BLaER1 (cell line): Measurements from ENCODE around the gene IGLL5.

Experiments used
- H3K27ac ChIP-seq: shearing (Covaris generic); formaldehyde crosslinking; 2 replicates; pipeline ENCODE4 v1.8.1; 2022
- H3K27me3 ChIP-seq: shearing (Covaris generic); formaldehyde crosslinking; 2 replicates; pipeline ENCODE4 v1.8.1; 2022
- H3K36me3 ChIP-seq: shearing (Covaris generic); formaldehyde crosslinking; 2 replicates; pipeline ENCODE4 v1.8.1; 2022
- H3K4me1 ChIP-seq: shearing (Covaris generic); formaldehyde crosslinking; 2 replicates; pipeline ENCODE4 v1.8.1; 2022
- H3K4me2 ChIP-seq: shearing (Covaris generic); formaldehyde crosslinking; 2 replicates; pipeline ENCODE4 v1.8.1; 2022
- H3K4me3 ChIP-seq: shearing (Covaris generic); formaldehyde crosslinking; 2 replicates; pipeline ENCODE4 v1.8.1; 2022
- H3K9ac ChIP-seq: shearing (Covaris generic); formaldehyde crosslinking; 2 replicates; pipeline ENCODE4 v1.8.1; 2022
- H3K9me3 ChIP-seq: shearing (Covaris generic); formaldehyde crosslinking; 2 replicates; pipeline ENCODE4 v1.8.1; 2022
- H4K20me1 ChIP-seq: shearing (Covaris generic); formaldehyde crosslinking; 2 replicates; pipeline ENCODE4 v1.8.1; 2022
- Cebpa-rat ChIP-seq: shearing (Covaris generic); IDR thresholded peaks from 2 replicates; pipeline ENCODE4 v1.8.1; 2022

IGLL5 gene

DNA sequence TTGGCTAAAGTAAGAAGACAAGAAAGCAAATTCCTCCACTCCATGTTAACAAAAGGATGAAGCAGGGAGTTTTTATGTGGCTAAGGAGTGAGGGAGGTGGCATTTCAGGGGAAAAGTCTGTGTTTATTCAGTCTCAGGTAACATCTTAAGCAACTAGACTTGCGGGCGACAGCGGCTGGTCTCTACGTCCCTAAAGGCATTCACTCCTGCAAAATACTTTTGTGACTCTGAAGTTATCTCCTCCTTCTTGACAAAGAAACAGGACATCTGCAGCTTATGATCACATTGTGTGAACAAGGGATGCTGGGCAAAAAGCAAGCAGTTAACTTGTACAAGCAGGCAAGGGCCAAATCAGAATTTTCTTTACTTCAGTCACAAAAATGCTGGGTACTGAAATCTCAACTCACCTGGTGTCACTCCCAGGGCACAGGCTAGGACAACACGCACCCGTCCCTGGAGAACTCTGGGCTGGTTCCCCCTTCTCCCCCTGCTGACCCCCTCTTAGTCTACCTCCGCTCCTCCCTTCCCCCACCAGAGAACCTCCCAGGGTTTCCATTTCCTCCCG is 38.3 kb downstream of the IGLL5 start:
- Histone ChIP-seq H3K4me3 (no peak overlapping the region), H3K27ac (peak overlapping the region; percentile 82), H3K36me3 (no peaks in the 10 kb centered on the region), H3K9me3 (no peaks in the 10 kb centered on the region), H3K4me2 (peak overlapping the region; percentile 88), H3K27me3 (no peaks in the 10 kb centered on the region), H4K20me1 (no peaks in the 10 kb centered on the region), H3K4me1 (peaks cover 97% of the 10 kb centered on the region), H3K9ac (peak overlapping the region; percentile 46; the same call in 1 of the 2 replicates)
- no peak for TF ChIP-seq Cebpa-rat

DNA sequence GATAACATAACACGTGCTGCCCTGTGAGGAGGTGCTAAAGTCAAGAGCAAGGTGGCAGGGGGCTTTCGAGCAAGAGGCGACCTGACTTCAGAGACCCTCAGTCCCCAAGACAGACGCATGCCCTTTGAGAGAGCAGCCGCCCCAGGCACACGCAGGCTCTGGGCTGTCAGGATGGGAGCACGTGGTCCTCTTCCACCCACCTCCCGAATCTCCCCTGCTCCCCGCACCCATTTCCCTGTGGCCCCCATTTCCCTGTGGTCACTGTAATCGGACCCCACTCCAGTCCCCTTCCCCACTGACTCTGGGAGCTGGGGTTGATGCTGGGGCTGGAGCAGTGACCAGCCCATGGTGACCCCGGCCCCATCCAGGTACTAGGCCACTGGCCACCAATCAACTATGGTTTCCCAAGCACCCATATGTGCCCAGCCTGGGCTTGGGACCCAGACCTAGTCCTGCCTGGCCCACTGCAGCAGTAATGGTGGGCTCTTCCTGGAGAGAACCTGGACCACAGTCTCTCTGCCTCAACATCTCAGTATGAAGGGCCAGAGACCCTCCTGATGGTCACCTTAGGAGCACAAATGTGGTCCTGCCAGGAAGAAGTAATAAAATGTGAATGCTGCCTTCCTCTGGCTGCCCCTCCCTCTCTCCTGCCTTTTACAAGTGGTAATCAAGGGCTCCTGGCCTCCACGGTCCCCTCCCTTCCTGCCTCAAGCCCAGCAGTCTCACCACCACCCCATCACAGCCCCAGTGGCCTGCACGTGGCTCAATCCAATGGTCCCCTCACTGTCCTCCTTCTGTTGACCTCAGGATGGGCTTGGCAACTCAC is 39.0 kb downstream of the IGLL5 start:
- Histone ChIP-seq H3K27ac (peak overlapping the region; percentile 82), H3K27me3 (no peaks in the 10 kb centered on the region), H4K20me1 (no peaks in the 10 kb centered on the region), H3K4me3 (no peak overlapping the region), H3K4me2 (peak overlapping the region; percentile 88), H3K9ac (peak overlapping the region; percentile 46; the same call in 1 of the 2 replicates), H3K4me1 (peaks cover 97% of the 10 kb centered on the region), H3K9me3 (no peaks in the 10 kb centered on the region), H3K36me3 (no peaks in the 10 kb centered on the region)
- TF ChIP-seq Cebpa-rat: no peak

- peak overlapping the region; percentile 98 for H3K27ac ChIP-seq
- peak overlapping the region; percentile 87; the same call in 1 of the 2 replicates for H3K9ac ChIP-seq
- H3K9me3 ChIP-seq: no peaks in the 10 kb centered on the region
- no peaks in the 10 kb centered on the region for H4K20me1 ChIP-seq
- TF ChIP-seq Cebpa-rat: no peak
- H3K27me3 ChIP-seq: no peaks in the 10 kb centered on the region
- H3K4me2 ChIP-seq: peak overlapping the region; percentile 88
- H3K4me1 ChIP-seq: peaks cover 97% of the 10 kb centered on the region
- no peak overlapping the region for H3K4me3 ChIP-seq
- H3K36me3 ChIP-seq: no peaks in the 10 kb centered on the region
These were observed 39.7 kb downstream of the IGLL5 start for GRCh38 chr22:22927196-22927887.

GRCh38 chr22:22927888-22928665 is 40.5 kb downstream of the IGLL5 start:
- Histone ChIP-seq H4K20me1 (no peaks in the 10 kb centered on the region), H3K9me3 (no peaks in the 10 kb centered on the region), H3K27me3 (no peaks in the 10 kb centered on the region), H3K36me3 (no peaks in the 10 kb centered on the region), H3K9ac (peak overlapping the region; percentile 87; the same call in 1 of the 2 replicates), H3K4me3 (peak overlapping the region; percentile 43; the same call in 1 of the 2 replicates), H3K27ac (peak overlapping the region; percentile 98), H3K4me1 (peaks cover 97% of the 10 kb centered on the region), H3K4me2 (peak overlapping the region; percentile 88)
- TF ChIP-seq Cebpa-rat: no peak

- Histone ChIP-seq H3K9me3 (no peaks in the 10 kb centered on the region), H3K9ac (peak overlapping the region; percentile 87), H3K4me3 (peak overlapping the region; percentile 43; the same call in 1 of the 2 replicates), H3K4me1 (peaks cover 99% of the 10 kb centered on the region), H3K27me3 (no peaks in the 10 kb centered on the region), H3K27ac (peak overlapping the region; percentile 98), H3K4me2 (peak overlapping the region; percentile 88), H3K36me3 (no peaks in the 10 kb centered on the region), H4K20me1 (no peaks in the 10 kb centered on the region)
- no peak for TF ChIP-seq Cebpa-rat
These were observed 41.2 kb downstream of the IGLL5 start for GRCh38 chr22:22928666-22929380.

DNA sequence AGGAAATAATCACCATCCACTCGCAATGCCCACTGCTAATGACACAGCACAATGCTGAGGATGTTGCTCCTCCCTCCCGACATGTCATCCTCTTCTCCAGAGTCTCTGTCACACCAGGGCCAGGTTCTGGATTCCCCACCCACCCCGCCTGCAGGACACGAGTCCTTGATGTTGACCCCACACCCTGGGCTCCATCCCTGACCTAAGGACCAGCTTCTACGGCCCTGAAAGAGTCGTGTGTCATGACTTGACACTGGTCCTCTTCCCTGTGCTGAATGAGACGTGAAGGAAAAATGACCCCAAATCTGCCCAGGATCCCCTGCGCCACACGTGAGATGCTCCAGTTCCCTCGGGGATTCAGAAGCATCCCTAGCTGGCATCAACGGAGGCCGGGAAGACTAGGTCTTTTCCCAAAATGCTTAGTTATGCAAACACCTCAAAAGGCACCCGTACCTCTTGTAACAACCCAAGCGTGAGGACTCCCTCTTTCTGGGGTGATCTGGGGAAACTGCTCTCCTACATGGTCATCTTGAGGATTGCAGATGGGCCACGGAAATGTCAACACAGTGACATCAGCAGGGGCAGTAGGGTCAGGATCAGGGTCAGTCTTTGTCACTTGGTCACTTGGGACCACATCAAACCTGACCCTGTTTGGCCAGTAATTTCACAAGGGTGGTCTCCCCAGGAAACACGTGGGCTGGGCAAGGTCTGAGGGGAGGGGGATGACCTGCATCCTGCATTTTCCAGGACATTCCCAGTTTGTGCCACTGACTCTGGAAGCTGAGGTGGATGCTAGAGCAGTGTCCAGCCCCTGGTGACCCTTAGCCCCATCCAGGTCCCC is 42.0 kb downstream of the IGLL5 start:
- H3K4me2 ChIP-seq: peak overlapping the region; percentile 88

GRCh38 chr22:22930222-22930497 is 42.5 kb downstream of the IGLL5 start:
- peak overlapping the region; percentile 98 for H3K27ac ChIP-seq
- peaks cover 99% of the 10 kb centered on the region for H3K4me1 ChIP-seq
- TF ChIP-seq Cebpa-rat: no peak
- H3K4me3 ChIP-seq: no peak overlapping the region
- H3K4me2 ChIP-seq: peak overlapping the region; percentile 88
- no peaks in the 10 kb centered on the region for H3K27me3 ChIP-seq
- H4K20me1 ChIP-seq: no peaks in the 10 kb centered on the region
- H3K9ac ChIP-seq: peak overlapping the region; percentile 87
- H3K36me3 ChIP-seq: no peaks in the 10 kb centered on the region
- H3K9me3 ChIP-seq: no peaks in the 10 kb centered on the region

More for the DNA sequence above, 42.0 kb downstream of the IGLL5 start:
- no peaks in the 10 kb centered on the region for H3K9me3 ChIP-seq
- H4K20me1 ChIP-seq: no peaks in the 10 kb centered on the region
- no peaks in the 10 kb centered on the region for H3K36me3 ChIP-seq
- H3K27me3 ChIP-seq: no peaks in the 10 kb centered on the region
- peak overlapping the region; percentile 87 for H3K9ac ChIP-seq
- H3K27ac ChIP-seq: peak overlapping the region; percentile 98
- peaks cover 99% of the 10 kb centered on the region for H3K4me1 ChIP-seq
- no peak for TF ChIP-seq Cebpa-rat
- H3K4me3 ChIP-seq: peak overlapping the region; percentile 43; the same call in 1 of the 2 replicates
